IMR-90 (cell line): ENCODE measurements around the gene CDKN2D.

ENCODE experiments used
- MXI1 ChIP-seq: IDR thresholded peaks from 2 replicates; pipeline ENCODE4 v1.6.1; 2012; ENCODE audit warnings: low read depth, mild to moderate bottlenecking, low read length, moderate library complexity, borderline replicate concordance
- TF ChIP-seq, protein P1 (sequence below): fragments of 150-350 bp; IDR thresholded peaks from 2 replicates; pipeline ENCODE4 v1.6.1; 2017; ENCODE audit warnings: mild to moderate bottlenecking, antibody characterized with exemption, low read length, low read depth

DNA sequence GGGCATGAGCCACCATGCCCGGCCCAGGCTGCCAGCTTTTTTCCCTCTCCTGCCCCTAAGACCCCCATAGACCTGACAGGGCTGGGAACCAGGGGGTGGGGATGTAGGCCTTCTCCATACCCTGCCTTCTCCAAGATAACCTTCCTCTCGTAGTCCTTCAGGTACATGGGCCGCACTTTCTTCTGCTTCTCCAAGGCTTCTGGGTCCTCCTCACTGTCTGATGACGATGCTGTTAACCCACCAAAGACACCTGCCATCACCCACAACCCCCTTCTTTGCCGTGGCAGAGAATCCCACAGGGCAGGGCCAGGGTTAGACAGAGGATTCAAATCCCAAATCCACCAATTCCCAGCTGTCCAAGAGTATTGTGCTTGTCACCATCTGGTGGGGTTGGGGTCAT, 6.2 kb downstream of the CDKN2D start:
- TF ChIP-seq, protein P1, sequence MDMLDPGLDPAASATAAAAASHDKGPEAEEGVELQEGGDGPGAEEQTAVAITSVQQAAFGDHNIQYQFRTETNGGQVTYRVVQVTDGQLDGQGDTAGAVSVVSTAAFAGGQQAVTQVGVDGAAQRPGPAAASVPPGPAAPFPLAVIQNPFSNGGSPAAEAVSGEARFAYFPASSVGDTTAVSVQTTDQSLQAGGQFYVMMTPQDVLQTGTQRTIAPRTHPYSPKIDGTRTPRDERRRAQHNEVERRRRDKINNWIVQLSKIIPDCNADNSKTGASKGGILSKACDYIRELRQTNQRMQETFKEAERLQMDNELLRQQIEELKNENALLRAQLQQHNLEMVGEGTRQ, result no peak
- no peak for TF ChIP-seq MXI1
